NB4 (cell line): ENCODE data around the gene MFAP1.

ENCODE experiments used
- DNase-seq: peaks from one replicate; pipeline ENCODE4 v3.0.0; 2010; ENCODE audit warnings: low read depth
- H3K4me3 ChIP-seq: one replicate; pipeline ENCODE4 v1.5.1; 2011; ENCODE audit warnings: mild to moderate bottlenecking, low read depth, low read length, moderate library complexity
- MYC ChIP-seq: IDR thresholded peaks from 2 replicates; pipeline ENCODE4 v1.6.1; 2011; ENCODE audit warnings: low read depth, low read length
- POLR2A ChIP-seq: IDR thresholded peaks from 2 replicates; pipeline ENCODE4 v1.6.1; 2011; ENCODE audit warnings: mild to moderate bottlenecking; ENCODE audit not compliant: insufficient read length; ENCODE audit errors: extremely low read depth
- TF ChIP-seq, protein P1 (sequence below): IDR thresholded peaks from one replicate; pipeline ENCODE4 v1.5.1; 2012; ENCODE audit warnings: low read depth, low read length
- TF ChIP-seq, protein P2 (sequence below): IDR thresholded peaks from 2 replicates; pipeline ENCODE4 v1.6.1; 2011; ENCODE audit warnings: low read depth, low read length

MFAP1 gene

GRCh38 chr15:43824302-43825246 lies at the start of gene MFAP1:
Gene MFAP1 (minus strand): TSS chr15:43824690. CDS start chr15:43824569, 121 bp downstream.
- DNase-seq = peak; percentile 97
- TF ChIP-seq, protein P1, sequence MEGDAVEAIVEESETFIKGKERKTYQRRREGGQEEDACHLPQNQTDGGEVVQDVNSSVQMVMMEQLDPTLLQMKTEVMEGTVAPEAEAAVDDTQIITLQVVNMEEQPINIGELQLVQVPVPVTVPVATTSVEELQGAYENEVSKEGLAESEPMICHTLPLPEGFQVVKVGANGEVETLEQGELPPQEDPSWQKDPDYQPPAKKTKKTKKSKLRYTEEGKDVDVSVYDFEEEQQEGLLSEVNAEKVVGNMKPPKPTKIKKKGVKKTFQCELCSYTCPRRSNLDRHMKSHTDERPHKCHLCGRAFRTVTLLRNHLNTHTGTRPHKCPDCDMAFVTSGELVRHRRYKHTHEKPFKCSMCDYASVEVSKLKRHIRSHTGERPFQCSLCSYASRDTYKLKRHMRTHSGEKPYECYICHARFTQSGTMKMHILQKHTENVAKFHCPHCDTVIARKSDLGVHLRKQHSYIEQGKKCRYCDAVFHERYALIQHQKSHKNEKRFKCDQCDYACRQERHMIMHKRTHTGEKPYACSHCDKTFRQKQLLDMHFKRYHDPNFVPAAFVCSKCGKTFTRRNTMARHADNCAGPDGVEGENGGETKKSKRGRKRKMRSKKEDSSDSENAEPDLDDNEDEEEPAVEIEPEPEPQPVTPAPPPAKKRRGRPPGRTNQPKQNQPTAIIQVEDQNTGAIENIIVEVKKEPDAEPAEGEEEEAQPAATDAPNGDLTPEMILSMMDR = no peak
- peak; percentile 97 for TF ChIP-seq POLR2A
- TF ChIP-seq, protein P2, sequence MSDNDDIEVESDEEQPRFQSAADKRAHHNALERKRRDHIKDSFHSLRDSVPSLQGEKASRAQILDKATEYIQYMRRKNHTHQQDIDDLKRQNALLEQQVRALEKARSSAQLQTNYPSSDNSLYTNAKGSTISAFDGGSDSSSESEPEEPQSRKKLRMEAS = peak; percentile 95
- peak; percentile 88 for TF ChIP-seq MYC
- peak within 1 kb of the TSS; percentile 94 for H3K4me3 ChIP-seq

DNA sequence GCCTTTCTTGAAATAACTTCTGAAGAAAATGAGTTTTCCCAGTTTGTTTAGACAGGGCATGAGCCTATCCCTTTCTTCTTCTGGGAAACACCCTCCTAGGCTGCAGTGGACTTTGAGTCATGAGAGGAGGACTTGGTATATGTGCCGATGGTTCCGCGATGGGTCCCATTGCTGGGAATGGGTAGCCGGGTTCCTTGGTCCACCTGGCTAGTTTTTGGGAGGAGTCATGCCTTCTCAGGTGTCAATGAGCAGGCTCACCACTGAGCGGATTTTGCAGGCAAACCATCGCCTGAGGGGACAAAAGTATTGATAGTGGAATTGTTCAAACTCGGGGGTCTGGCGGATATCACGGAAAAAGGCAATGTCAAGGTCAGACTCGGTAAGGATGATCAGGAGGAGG lies 49.2 kb upstream of the MFAP1 start:
- H3K4me3 ChIP-seq = no peak overlapping the region
- DNase-seq = no peak
- TF ChIP-seq POLR2A (no peak), MYC (no peak)
- TF ChIP-seq, protein P1 = no peak
- TF ChIP-seq, protein P2 = no peak

GRCh38 chr15:43872416-43873020 lies 48.0 kb upstream of the MFAP1 start:
- TF ChIP-seq, protein P1 = peak; percentile 53
- TF ChIP-seq, protein P2 = no peak
- peak; percentile 67 for DNase-seq
- H3K4me3 ChIP-seq = no peak overlapping the region

- no peak for DNase-seq
- H3K4me3 ChIP-seq = no peak overlapping the region
- TF ChIP-seq, protein P1 = no peak
- no peak for TF ChIP-seq POLR2A
- no peak for TF ChIP-seq MYC
- TF ChIP-seq, protein P2 = no peak
These were observed 47.3 kb upstream of the MFAP1 start for GRCh38 chr15:43871835-43872234.

DNA sequence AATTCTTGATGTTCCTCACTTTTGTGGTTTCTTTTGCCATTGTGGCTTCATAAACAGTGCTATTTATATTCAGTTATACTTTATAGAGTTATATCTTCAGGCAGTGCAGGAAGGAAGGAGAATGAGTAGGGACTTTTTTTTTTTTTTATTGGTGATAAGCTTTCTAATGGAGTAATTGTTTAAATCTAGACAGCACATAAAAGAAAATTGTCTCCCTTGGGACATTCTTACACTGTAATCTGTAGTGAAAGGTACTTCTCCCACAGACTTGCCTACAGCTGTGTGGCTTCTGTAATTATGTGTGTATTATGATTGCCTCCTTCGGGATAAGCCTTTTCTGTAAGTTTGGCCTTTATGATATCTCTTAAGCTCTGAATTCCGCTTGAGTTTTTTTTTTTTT lies 43.9 kb upstream of the MFAP1 start:
- TF ChIP-seq, protein P1 = no peak
- TF ChIP-seq MYC = no peak
- TF ChIP-seq, protein P2 = no peak
- TF ChIP-seq POLR2A = no peak
- DNase-seq = no peak
- no peak overlapping the region for H3K4me3 ChIP-seq
